Bronchial epithelial cell (primary cell): ENCODE results near the gene ALPP. TPM values are rescaled to one million over a fixed set of nuclear protein-coding genes. Genes with fewer than 3 reads are reported as not detected.
"Not testable (repeated sequence)": the region's sequence is repeated elsewhere in the genome, so short reads cannot be mapped to it uniquely, and the experiment has no call there.

Experiments
- DNase-seq: peaks from one replicate; pipeline ENCODE4 v3.0.0-alpha.2; 2010; ENCODE audit warnings: low read depth
- FAIRE-seq: peaks from 2 replicates; lab custom pipeline; 2011; peaks lifted over from hg19 to GRCh38; lab: Jason Lieb, UNC
- H3K27me3 ChIP-seq: 2 replicates; pipeline ENCODE4 v1.5.1; 2011; ENCODE audit warnings: low read length; ENCODE audit not compliant: control insufficient read depth, insufficient read depth
- H3K36me3 ChIP-seq: 2 replicates; pipeline ENCODE4 v1.5.1; 2011; ENCODE audit warnings: low read length; ENCODE audit not compliant: control insufficient read depth, insufficient read depth
- H3K4me3 ChIP-seq: 2 replicates; pipeline ENCODE4 v1.5.1; 2011; ENCODE audit warnings: mild to moderate bottlenecking, low read depth, low read length, control low read depth
- total RNA-seq: library from RNA; depleted of rRNA; stranded (reverse); fragments of >200 nt; gene quantifications from 2 replicates; pipeline ENCODE4 v1.2.1, GENCODE V29; 2014
- TF ChIP-seq, protein P1 (sequence below): IDR thresholded peaks from 2 replicates; pipeline ENCODE4 v1.5.1; 2011; ENCODE audit warnings: mild to moderate bottlenecking, moderate library complexity, low read length, control low read depth, inconsistent platforms; ENCODE audit not compliant: insufficient read depth, severe bottlenecking

The ALPP gene
- not detected in 2 replicates for total RNA-seq

GRCh38 chr2:232378735-232379151 lies at the start of gene ALPP:
Gene ALPP (plus strand): TSS chr2:232378751. CDS start chr2:232378803, 52 bp downstream.
- not testable (repeated sequence) for H3K4me3 ChIP-seq, H3K36me3 ChIP-seq, H3K27me3 ChIP-seq, DNase-seq, FAIRE-seq

DNA sequence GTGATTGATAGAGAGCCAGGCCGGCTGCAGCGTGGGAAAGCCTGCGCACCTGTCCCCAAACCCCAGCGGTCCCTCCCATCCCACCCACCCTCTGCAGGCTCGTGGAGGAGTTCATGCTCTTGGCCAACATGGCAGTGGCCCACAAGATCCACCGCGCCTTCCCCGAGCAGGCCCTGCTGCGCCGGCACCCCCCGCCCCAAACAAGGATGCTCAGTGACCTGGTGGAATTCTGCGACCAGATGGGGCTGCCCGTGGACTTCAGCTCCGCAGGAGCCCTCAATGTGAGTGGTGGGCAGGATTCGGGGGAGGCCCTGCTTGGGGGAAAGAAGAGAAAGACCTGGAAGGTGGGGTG lies 48.9 kb upstream of the ALPP start:
- TF ChIP-seq, protein P1, sequence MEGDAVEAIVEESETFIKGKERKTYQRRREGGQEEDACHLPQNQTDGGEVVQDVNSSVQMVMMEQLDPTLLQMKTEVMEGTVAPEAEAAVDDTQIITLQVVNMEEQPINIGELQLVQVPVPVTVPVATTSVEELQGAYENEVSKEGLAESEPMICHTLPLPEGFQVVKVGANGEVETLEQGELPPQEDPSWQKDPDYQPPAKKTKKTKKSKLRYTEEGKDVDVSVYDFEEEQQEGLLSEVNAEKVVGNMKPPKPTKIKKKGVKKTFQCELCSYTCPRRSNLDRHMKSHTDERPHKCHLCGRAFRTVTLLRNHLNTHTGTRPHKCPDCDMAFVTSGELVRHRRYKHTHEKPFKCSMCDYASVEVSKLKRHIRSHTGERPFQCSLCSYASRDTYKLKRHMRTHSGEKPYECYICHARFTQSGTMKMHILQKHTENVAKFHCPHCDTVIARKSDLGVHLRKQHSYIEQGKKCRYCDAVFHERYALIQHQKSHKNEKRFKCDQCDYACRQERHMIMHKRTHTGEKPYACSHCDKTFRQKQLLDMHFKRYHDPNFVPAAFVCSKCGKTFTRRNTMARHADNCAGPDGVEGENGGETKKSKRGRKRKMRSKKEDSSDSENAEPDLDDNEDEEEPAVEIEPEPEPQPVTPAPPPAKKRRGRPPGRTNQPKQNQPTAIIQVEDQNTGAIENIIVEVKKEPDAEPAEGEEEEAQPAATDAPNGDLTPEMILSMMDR: no peak
- Histone ChIP-seq H3K36me3 (no peaks in the 10 kb centered on the region), H3K27me3 (no peaks in the 10 kb centered on the region), H3K4me3 (no peak overlapping the region)
- FAIRE-seq (no peak), DNase-seq (no peak)

GRCh38 chr2:232330068-232330999 lies 48.2 kb upstream of the ALPP start:
- FAIRE-seq: no peak
- DNase-seq: no peak
- Histone ChIP-seq H3K36me3 (no peaks in the 10 kb centered on the region), H3K27me3 (no peaks in the 10 kb centered on the region), H3K4me3 (no peak overlapping the region)
- TF ChIP-seq, protein P1: no peak

DNA sequence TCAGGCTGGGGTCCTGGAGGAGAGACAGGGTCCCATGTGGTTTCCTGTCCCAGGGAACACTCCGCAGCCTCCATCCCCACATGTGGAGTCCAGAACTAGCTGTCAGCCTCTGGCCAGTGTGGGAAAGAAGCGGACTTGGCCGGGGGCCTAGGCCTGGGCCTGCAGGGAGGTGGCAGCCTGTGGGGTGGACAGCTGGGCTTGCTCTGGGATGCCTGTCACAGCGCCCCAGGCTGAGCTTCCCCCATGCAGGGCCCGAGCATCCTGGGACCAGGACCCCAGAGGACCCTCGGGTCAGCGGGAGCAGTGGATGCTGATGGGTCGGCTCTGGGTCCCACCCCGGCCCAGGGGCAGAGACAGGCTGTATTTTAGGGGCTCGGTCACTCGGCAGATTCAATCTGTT lies 47.5 kb upstream of the ALPP start:
- H3K4me3 ChIP-seq, H3K27me3 ChIP-seq, DNase-seq, FAIRE-seq, H3K36me3 ChIP-seq: not testable (repeated sequence)

DNA sequence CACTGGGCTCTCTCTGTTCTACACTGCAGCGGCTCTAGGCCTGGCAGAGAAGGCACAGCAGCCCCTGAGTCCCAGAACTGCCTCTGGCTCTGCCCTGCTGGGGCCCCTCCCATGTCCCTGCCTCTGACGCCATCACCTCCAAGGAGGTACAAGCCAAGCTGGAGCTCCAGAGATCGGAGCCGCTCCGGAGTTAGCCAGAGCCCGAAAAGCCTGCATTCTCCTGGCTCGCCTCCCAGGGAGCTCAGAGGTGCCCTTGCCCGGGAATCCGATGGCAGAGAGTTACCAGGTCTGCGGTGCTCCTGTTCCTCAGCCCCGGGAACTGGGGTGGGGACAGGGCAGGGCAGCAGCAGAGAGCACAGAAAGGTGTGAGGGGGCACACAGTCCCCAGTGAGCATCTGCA lies 46.9 kb upstream of the ALPP start:
- FAIRE-seq: peak; percentile 13
- not testable (repeated sequence) for H3K36me3 ChIP-seq, DNase-seq, H3K27me3 ChIP-seq, H3K4me3 ChIP-seq

- DNase-seq, H3K4me3 ChIP-seq, FAIRE-seq, H3K36me3 ChIP-seq, H3K27me3 ChIP-seq: not testable (repeated sequence)
Measured at GRCh38 chr2:232332244-232332939, 46.2 kb upstream of the ALPP start.

DNA sequence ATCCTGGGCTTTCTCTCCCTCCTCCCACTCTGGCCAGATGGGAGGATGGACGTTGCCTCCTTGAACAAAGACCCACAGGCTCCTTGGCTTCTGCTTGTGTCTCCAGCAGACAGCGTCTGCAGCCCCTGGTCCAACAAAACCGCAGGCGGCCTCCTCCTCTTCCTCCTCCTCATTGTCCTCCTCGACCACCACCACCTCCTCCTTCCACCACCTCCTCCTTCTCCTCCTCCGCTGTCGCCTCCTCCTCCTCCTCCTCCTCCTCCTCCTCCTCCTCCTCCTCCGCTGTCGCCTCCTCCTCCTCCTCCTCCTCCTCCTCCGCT lies 45.7 kb upstream of the ALPP start:
- TF ChIP-seq, protein P1: no peak
- DNase-seq: no peak
- Histone ChIP-seq H3K4me3 (no peak overlapping the region), H3K36me3 (no peaks in the 10 kb centered on the region), H3K27me3 (no peaks in the 10 kb centered on the region)
- no peak for FAIRE-seq
